ENCODE data around the gene OR51T1.
"Not testable (repeated sequence)": the region's sequence is repeated elsewhere in the genome, so short reads cannot be mapped to it uniquely, and the experiment has no call there.

The OR51T1 gene, protein sequence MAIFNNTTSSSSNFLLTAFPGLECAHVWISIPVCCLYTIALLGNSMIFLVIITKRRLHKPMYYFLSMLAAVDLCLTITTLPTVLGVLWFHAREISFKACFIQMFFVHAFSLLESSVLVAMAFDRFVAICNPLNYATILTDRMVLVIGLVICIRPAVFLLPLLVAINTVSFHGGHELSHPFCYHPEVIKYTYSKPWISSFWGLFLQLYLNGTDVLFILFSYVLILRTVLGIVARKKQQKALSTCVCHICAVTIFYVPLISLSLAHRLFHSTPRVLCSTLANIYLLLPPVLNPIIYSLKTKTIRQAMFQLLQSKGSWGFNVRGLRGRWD

DNA sequence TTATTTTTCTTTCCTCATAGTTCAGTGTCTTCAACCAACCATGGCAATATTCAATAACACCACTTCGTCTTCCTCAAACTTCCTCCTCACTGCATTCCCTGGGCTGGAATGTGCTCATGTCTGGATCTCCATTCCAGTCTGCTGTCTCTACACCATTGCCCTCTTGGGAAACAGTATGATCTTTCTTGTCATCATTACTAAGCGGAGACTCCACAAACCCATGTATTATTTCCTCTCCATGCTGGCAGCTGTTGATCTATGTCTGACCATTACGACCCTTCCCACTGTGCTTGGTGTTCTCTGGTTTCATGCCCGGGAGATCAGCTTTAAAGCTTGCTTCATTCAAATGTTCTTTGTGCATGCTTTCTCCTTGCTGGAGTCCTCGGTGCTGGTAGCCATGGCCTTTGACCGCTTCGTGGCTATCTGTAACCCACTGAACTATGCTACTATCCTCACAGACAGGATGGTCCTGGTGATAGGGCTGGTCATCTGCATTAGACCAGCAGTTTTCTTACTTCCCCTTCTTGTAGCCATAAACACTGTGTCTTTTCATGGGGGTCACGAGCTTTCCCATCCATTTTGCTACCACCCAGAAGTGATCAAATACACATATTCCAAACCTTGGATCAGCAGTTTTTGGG, at the start of gene OR51T1:
OR51T1 (plus strand) TSS at position 41 of the 641 bp plus-strand sequence; CDS start at position 41, 0 bp downstream.
- H3K4me3 ChIP-seq (ENCODE audit: low read length): no peak within 1 kb of the TSS
- no peak within 1 kb of the TSS for H2AFZ ChIP-seq (ENCODE audit: low read depth, low read length)
- no peaks in the 10 kb centered on the region for H3K36me3 ChIP-seq (ENCODE audit: insufficient read depth, low read length)
- H3K9me3 ChIP-seq (ENCODE audit: low read length): no peaks in the 10 kb centered on the region
- no peaks in the 10 kb centered on the region for H3K27me3 ChIP-seq (ENCODE audit: insufficient read depth, low read length)
- no peaks in the 10 kb centered on the region for H3K4me1 ChIP-seq (ENCODE audit: insufficient read depth, low read length)

DNA sequence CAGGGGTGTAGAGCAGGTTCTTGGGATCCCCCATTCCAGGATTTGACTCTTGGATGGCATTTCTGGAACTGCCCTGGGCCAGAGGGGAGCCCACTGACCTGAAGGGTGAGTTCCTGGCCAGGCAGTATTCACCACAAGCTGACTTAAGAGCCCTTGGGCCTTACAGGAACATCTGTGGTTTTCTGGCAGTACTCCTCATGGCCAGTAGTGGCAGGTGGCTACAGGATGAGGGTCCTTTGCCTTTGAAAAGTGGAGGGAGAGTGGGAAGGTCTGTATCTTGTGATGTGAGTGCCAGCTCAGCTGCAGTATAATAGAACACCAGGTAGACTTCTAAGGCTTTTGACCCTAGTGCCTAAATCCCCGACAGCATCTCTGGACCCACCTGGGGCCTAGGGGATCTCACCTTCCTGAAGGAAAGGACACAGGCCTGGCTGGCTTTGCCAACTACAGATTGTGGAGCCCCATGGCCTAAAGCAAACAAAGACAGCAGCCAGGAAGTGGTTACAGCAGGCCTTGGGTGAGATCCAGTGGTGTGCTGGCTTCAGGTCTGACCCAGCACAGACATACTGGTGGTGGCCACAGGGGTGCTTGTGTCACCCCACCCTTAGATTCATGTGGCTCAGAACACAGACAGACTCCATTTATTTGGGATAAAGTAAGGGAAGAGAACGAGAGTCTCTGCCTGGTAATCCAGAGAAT, 41.7 kb upstream of the OR51T1 start:
- H3K36me3 ChIP-seq (ENCODE audit: insufficient read depth, low read length): no peaks in the 10 kb centered on the region
- no peaks in the 10 kb centered on the region for H3K9me3 ChIP-seq (ENCODE audit: low read length)
- H2AFZ ChIP-seq (ENCODE audit: low read depth, low read length): no peak overlapping the region
- no peaks in the 10 kb centered on the region for H3K4me1 ChIP-seq (ENCODE audit: insufficient read depth, low read length)
- H3K27me3 ChIP-seq (ENCODE audit: insufficient read depth, low read length): no peaks in the 10 kb centered on the region
- no peak overlapping the region for H3K4me3 ChIP-seq (ENCODE audit: low read length)

DNA sequence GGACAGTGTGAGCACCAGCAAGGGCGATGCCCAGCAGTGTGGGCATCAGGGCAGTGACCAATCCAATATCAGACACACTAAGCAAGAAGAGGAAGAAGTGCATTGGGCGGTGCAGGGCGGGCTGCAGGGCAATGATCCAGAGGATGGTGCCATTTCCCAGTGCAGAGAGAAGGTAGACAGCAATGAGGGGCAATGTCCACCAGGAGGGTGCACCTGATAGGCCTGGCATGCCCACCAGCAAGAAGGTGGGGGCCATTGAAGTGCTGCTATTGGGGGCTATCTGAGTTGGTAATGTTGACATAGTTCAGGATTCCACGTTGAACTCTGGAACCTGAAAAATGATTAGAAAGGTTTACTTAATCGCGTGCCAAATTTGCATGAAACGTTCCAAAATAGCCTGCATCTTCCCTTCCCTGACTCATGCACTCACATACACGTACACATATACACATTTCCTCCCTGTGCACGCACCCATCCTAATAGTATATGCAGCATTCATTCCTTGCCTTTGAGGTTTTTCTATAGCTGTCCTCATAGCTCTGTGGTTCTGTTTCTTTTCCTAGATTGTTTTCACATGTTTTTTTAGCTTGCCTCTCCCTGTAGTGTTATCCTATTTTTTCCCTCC, 32.7 kb upstream of the OR51T1 start, which contains the start of gene OR51S1:
OR51S1 (minus strand) TSS at position 301 of the 625 bp plus-strand sequence; CDS start at position 301, 0 bp downstream.
- H2AFZ ChIP-seq (ENCODE audit: low read depth, low read length): no peak within 1 kb of the TSS
- H3K4me3 ChIP-seq (ENCODE audit: low read length): no peak within 1 kb of the TSS
- no peaks in the 10 kb centered on the region for H3K36me3 ChIP-seq (ENCODE audit: insufficient read depth, low read length)
- H3K27me3 ChIP-seq (ENCODE audit: insufficient read depth, low read length): no peaks in the 10 kb centered on the region
- H3K9me3 ChIP-seq (ENCODE audit: low read length): no peaks in the 10 kb centered on the region
- H3K4me1 ChIP-seq (ENCODE audit: insufficient read depth, low read length): no peaks in the 10 kb centered on the region

DNA sequence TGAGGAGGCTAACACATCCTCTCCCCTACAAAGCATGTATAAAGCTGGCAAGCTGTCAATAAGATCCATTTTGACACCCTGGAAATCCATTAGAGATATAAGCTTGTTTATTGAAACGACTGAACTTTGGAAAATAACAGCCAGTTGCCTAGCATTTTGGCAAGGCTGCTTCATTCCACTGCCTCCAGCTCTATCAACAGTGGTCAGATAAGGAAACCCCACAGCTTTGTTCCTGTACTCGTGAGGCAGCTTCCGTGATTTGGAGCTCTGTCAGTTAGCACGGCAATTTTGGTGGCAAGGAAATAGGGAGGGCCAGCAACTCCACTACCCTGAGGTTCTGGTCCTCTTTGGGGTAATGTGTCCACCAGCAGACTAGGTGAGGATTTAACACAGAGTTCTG, 30.7 kb upstream of the OR51T1 start:
- no peak overlapping the region for H2AFZ ChIP-seq (ENCODE audit: low read depth, low read length)
- H3K9me3 ChIP-seq (ENCODE audit: low read length): no peaks in the 10 kb centered on the region
- no peaks in the 10 kb centered on the region for H3K36me3 ChIP-seq (ENCODE audit: insufficient read depth, low read length)
- H3K27me3 ChIP-seq (ENCODE audit: insufficient read depth, low read length): no peaks in the 10 kb centered on the region
- H3K4me1 ChIP-seq (ENCODE audit: insufficient read depth, low read length): no peaks in the 10 kb centered on the region
- H3K4me3 ChIP-seq (ENCODE audit: low read length): no peak overlapping the region

DNA sequence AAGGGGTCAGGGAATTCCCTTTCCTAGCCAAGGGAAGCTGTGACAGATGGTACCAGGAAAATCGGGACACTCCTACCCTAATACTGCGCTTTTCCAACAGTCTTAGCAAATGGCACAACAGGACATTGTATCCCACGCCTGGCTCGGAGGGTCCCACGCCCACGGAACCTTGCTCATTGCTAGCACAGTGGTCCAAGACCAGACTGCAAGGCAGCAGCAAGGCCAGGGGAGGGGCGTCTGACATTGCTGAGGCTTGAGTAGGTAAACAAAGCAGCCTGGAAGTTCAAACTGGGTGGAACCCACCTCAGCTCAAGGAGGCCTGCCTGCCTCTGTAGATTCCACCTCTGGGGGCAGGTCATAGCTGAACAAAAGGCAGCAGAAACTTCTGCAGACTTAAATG, 27.4 kb upstream of the OR51T1 start:
- H3K36me3 ChIP-seq (ENCODE audit: insufficient read depth, low read length); H3K4me3 ChIP-seq (ENCODE audit: low read length); H3K4me1 ChIP-seq (ENCODE audit: insufficient read depth, low read length); H2AFZ ChIP-seq (ENCODE audit: low read depth, low read length); H3K27me3 ChIP-seq (ENCODE audit: insufficient read depth, low read length); H3K9me3 ChIP-seq (ENCODE audit: low read length): not testable (repeated sequence)

DNA sequence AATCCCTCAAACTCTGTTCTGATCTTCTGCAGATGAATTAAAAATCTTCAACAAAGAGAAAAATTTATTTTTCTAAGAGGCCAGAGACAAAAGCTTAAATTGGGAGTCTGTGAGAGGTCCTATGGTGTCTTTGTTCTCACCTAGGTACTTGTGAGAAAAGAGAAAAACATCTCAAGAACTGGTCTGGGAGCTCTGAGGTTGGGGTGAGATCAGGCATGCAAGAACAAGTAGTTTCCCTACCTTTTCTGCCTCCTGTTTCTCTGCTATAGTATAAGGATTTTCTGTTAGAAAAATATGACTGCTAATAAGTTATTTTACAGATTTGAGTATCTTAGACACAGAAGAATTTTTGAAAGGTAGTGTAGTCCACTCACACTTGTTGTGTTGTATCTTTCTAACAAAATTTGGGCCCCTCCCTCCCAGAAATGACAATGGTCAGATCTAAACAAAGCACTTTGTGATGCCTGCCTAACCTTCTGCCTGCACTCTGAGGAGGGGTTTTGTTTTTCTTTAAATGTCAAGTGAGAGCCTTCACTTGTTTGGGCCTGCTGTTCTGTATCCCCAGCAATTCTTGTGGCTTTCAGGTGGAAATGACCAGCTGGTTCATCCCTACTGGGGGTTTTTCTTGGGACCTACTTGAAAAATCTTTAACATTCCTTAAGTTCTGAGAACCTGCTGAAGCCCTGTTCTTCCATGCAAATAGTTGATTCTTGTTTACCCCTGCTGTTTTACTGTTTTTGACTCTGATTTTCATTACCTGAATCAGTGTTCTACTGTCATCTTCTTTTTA, 19.1 kb upstream of the OR51T1 start:
- Histone ChIP-seq H3K4me1 (ENCODE audit: insufficient read depth, low read length) (no peaks in the 10 kb centered on the region), H3K36me3 (ENCODE audit: insufficient read depth, low read length) (no peaks in the 10 kb centered on the region), H3K4me3 (ENCODE audit: low read length) (no peak overlapping the region), H2AFZ (ENCODE audit: low read depth, low read length) (no peak overlapping the region), H3K9me3 (ENCODE audit: low read length) (no peaks in the 10 kb centered on the region), H3K27me3 (ENCODE audit: insufficient read depth, low read length) (no peaks in the 10 kb centered on the region)

DNA sequence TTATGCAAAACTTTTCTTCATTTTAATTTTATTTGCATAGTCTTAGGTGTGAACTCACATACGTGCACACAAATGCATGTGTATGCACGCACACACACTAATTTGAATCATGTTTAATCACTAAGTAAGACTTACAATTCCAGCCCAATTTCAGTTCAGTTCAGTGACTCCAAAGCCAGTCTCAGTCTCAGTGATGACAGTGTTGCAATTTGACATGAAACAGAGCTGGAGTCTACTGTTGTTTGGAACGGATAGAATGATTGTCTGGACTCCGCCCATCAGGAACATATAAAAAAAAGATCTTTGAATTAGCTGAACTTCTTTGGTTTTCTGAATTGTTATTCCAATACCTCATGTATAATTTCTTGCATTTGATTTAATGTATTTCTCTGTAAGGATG, 17.8 kb upstream of the OR51T1 start:
- Histone ChIP-seq H3K4me3 (ENCODE audit: low read length) (no peak overlapping the region), H3K36me3 (ENCODE audit: insufficient read depth, low read length) (no peaks in the 10 kb centered on the region), H2AFZ (ENCODE audit: low read depth, low read length) (no peak overlapping the region), H3K27me3 (ENCODE audit: insufficient read depth, low read length) (no peaks in the 10 kb centered on the region), H3K9me3 (ENCODE audit: low read length) (no peaks in the 10 kb centered on the region), H3K4me1 (ENCODE audit: insufficient read depth, low read length) (no peaks in the 10 kb centered on the region)

DNA sequence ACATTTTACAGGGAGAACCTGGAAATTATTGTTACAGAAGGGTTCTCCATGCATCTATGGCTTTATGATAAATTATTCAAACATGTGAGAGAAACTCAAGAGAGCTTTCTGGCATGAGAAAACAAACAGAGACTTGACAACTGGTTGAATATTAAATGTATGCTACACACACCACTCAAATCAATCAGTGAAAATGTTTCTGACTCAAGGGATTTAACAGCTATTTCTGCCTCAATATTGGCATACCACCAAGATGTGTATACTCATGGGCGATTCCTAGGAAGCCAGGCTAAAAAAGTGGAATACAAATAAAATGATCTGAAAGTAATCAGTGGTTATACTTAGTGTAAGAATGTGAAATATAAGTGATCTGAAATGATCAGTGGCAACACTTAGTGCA, 15.8 kb upstream of the OR51T1 start:
- Histone ChIP-seq H3K4me1 (ENCODE audit: insufficient read depth, low read length) (no peaks in the 10 kb centered on the region), H3K4me3 (ENCODE audit: low read length) (no peak overlapping the region), H3K27me3 (ENCODE audit: insufficient read depth, low read length) (no peaks in the 10 kb centered on the region), H3K9me3 (ENCODE audit: low read length) (no peaks in the 10 kb centered on the region), H3K36me3 (ENCODE audit: insufficient read depth, low read length) (no peaks in the 10 kb centered on the region), H2AFZ (ENCODE audit: low read depth, low read length) (no peak overlapping the region)

DNA sequence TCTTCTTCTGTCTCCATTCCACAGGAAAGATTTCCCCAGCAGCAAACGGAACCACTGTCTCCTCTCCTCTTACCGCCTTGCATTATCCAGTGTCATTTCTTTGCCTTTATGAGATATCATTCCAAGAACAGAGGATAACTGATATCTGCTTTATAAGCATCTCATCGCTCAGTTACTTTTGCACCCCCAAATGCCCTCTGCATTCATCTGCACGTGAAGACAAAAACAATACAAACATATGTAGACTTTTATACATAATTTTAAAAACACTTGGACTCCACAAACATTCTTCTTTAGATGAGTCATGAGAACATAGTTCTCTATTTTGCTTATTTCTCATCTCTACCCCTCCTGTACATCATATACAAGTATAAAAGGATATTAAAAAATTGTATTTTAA, 512 bp upstream of the OR51T1 start:
- Histone ChIP-seq H3K9me3 (ENCODE audit: low read length) (no peaks in the 10 kb centered on the region), H3K27me3 (ENCODE audit: insufficient read depth, low read length) (no peaks in the 10 kb centered on the region), H2AFZ (ENCODE audit: low read depth, low read length) (no peak overlapping the region), H3K4me1 (ENCODE audit: insufficient read depth, low read length) (no peaks in the 10 kb centered on the region), H3K4me3 (ENCODE audit: low read length) (no peak overlapping the region), H3K36me3 (ENCODE audit: insufficient read depth, low read length) (no peaks in the 10 kb centered on the region)

DNA sequence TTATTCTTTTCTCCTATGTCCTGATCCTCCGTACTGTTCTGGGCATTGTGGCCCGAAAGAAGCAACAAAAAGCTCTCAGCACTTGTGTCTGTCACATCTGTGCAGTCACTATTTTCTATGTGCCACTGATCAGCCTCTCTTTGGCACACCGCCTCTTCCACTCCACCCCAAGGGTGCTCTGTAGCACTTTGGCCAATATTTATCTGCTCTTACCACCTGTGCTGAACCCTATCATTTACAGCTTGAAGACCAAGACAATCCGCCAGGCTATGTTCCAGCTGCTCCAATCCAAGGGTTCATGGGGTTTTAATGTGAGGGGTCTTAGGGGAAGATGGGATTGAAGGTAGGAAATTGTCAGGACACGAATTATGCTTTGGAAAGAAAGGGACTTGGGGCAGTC, 843 bp downstream of the OR51T1 start:
- no peaks in the 10 kb centered on the region for H3K9me3 ChIP-seq (ENCODE audit: low read length)
- no peak overlapping the region for H2AFZ ChIP-seq (ENCODE audit: low read depth, low read length)
- no peaks in the 10 kb centered on the region for H3K27me3 ChIP-seq (ENCODE audit: insufficient read depth, low read length)
- H3K4me1 ChIP-seq (ENCODE audit: insufficient read depth, low read length): no peaks in the 10 kb centered on the region
- H3K4me3 ChIP-seq (ENCODE audit: low read length): no peak overlapping the region
- H3K36me3 ChIP-seq (ENCODE audit: insufficient read depth, low read length): no peaks in the 10 kb centered on the region

DNA sequence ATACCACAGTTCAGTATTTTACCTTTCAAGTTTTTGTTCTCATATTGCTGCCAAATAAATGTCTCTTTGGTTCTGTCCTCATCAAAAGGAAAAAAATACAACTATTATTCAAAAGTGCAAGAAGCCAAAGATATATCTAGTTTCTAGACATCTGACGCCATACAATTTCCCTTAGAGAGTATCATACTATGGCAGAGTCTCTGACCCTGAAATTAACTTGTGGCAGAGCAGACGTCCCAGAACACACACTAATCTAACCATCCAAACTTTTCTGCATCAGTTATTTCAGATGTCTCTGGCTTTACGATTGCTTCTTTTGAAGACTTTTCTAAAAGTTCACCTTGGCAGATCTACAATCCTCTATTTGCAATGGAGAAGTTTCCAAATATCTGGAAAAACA, 2.7 kb downstream of the OR51T1 start:
- H3K27me3 ChIP-seq (ENCODE audit: insufficient read depth, low read length): no peaks in the 10 kb centered on the region
- H3K4me3 ChIP-seq (ENCODE audit: low read length): no peak overlapping the region
- H3K9me3 ChIP-seq (ENCODE audit: low read length): no peaks in the 10 kb centered on the region
- no peaks in the 10 kb centered on the region for H3K36me3 ChIP-seq (ENCODE audit: insufficient read depth, low read length)
- no peak overlapping the region for H2AFZ ChIP-seq (ENCODE audit: low read depth, low read length)
- H3K4me1 ChIP-seq (ENCODE audit: insufficient read depth, low read length): no peaks in the 10 kb centered on the region

DNA sequence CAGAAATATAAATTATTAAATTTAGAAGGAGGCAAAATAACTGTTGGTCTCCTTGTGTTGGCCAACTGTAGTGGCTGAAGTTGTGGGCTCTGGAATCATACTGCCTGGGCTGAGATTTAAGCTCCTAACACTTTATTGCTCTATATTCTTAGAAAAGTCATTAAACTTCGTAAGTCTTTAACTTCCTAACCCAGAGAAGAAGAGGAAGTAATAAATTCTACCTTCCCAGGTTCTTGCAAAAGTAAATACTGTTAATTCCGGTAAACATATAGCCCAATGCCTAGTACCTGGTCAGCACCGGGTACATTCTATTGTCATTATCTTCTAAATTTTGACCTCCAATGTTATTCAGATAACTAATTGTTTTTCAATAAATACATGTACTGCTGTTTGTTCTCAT, 4.5 kb downstream of the OR51T1 start:
- no peaks in the 10 kb centered on the region for H3K27me3 ChIP-seq (ENCODE audit: insufficient read depth, low read length)
- H3K9me3 ChIP-seq (ENCODE audit: low read length): no peaks in the 10 kb centered on the region
- H2AFZ ChIP-seq (ENCODE audit: low read depth, low read length): no peak overlapping the region
- no peaks in the 10 kb centered on the region for H3K4me1 ChIP-seq (ENCODE audit: insufficient read depth, low read length)
- no peak overlapping the region for H3K4me3 ChIP-seq (ENCODE audit: low read length)
- H3K36me3 ChIP-seq (ENCODE audit: insufficient read depth, low read length): no peaks in the 10 kb centered on the region
